ENCODE data around the gene AKNA. TPM values are rescaled to one million over a fixed set of nuclear protein-coding genes. Genes with fewer than 3 reads are reported as not detected.

The AKNA gene
- polyA plus RNA-seq, 1 experiment = 7.0 TPM

DNA sequence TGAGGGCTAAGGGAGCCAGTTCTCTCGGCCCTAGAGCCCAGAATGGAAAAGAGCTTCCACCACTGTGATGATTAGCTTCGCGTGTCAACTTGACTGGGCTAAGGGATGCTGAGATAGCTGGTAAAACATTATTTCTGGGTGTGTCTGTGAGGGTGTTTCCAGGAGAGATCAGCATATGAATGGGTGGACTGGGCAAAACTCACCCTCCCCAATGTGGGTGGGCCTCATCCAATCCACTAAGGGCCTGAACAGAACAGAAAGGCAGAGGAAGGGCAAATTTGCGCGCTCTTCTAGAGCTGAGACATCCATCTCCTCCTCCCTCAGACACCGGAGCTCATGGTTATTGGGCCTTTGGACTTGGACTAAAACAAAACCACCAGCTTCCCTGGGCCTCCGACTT, 20.9 kb upstream of the AKNA start:
- POLR2A ChIA-PET = no interaction called here
- no peak for DNase-seq (ENCODE audit: low read depth, low spot score)
- Histone ChIP-seq H3K27ac (ENCODE audit: low read depth, low read length) (no peak overlapping the region), H3K27me3 (ENCODE audit: control insufficient read depth, insufficient read depth, low read length) (no peaks in the 10 kb centered on the region), H3K9me3 (ENCODE audit: control insufficient read depth, insufficient read depth, low read length) (no peaks in the 10 kb centered on the region), H3K4me3 (ENCODE audit: low read depth, low read length) (no peak overlapping the region)
- TF ChIP-seq, protein P1, sequence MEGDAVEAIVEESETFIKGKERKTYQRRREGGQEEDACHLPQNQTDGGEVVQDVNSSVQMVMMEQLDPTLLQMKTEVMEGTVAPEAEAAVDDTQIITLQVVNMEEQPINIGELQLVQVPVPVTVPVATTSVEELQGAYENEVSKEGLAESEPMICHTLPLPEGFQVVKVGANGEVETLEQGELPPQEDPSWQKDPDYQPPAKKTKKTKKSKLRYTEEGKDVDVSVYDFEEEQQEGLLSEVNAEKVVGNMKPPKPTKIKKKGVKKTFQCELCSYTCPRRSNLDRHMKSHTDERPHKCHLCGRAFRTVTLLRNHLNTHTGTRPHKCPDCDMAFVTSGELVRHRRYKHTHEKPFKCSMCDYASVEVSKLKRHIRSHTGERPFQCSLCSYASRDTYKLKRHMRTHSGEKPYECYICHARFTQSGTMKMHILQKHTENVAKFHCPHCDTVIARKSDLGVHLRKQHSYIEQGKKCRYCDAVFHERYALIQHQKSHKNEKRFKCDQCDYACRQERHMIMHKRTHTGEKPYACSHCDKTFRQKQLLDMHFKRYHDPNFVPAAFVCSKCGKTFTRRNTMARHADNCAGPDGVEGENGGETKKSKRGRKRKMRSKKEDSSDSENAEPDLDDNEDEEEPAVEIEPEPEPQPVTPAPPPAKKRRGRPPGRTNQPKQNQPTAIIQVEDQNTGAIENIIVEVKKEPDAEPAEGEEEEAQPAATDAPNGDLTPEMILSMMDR (IDR thresholded peaks at IDR 0.05; ENCODE audit: low read depth, low read length) = no peak
- CTCF ChIA-PET = interaction anchor here (0.9 to 1.8 kb wide), 5 partner anchors 9 to 606 kb away, joined by 3 to 11 read pairs (median 8); no protein-coding TSS in a partner anchor

GRCh38 chr9:114407889-114408288, 20.1 kb upstream of the AKNA start:
- ChIA-PET CTCF (interaction anchor here (0.9 to 5.5 kb wide), 6 partner anchors 10 to 607 kb away, joined by 5 to 177 read pairs (median 10); no protein-coding TSS in a partner anchor), POLR2A (no interaction called here)
- Histone ChIP-seq H3K27me3 (ENCODE audit: control insufficient read depth, insufficient read depth, low read length) (no peaks in the 10 kb centered on the region), H3K9me3 (ENCODE audit: control insufficient read depth, insufficient read depth, low read length) (no peaks in the 10 kb centered on the region), H3K27ac (ENCODE audit: low read depth, low read length) (no peak overlapping the region), H3K4me3 (ENCODE audit: low read depth, low read length) (no peak overlapping the region)
- DNase-seq (ENCODE audit: low read depth, low spot score) = no peak
- TF ChIP-seq, protein P1 (IDR thresholded peaks at IDR 0.05; ENCODE audit: low read depth, low read length) = no peak

DNA sequence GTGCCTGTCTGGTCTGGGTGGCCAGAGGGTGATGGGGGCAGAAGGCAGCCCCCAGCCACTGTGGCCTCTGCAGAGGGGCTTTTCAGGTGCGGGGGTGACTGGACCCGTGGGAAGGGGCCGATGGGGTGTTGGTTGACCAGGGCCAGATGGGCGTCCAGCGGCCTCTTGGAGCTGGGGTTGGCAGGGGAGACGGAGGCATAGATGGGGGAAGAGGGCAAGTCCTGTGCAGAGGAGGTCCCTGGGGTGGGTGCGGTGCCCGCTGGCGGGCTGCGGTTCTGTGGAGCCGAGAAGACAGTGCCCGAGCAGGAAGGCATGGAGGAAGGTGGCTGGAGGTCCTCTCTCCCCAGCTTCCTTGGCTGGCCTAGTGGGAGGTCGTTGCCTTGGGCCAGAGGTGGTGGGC, 18.7 kb upstream of the AKNA start:
- no peaks in the 10 kb centered on the region for H3K27me3 ChIP-seq (ENCODE audit: control insufficient read depth, insufficient read depth, low read length)
- no peak for DNase-seq (ENCODE audit: low read depth, low spot score)
- H3K4me3 ChIP-seq (ENCODE audit: low read depth, low read length) = no peak overlapping the region
- POLR2A ChIA-PET = interaction anchor here (0.5 kb wide), 1 partner anchor 1945 kb away, joined by 4 read pairs; no protein-coding TSS in a partner anchor
- no peak overlapping the region for H3K27ac ChIP-seq (ENCODE audit: low read depth, low read length)
- TF ChIP-seq, protein P1 (IDR thresholded peaks at IDR 0.05; ENCODE audit: low read depth, low read length) = no peak
- CTCF ChIA-PET = interaction anchor here (0.6 to 5.5 kb wide), 32 partner anchors 8 to 1849 kb away, joined by 3 to 177 read pairs (median 5); partner anchors contain the start of gene TEX53
- no peaks in the 10 kb centered on the region for H3K9me3 ChIP-seq (ENCODE audit: control insufficient read depth, insufficient read depth, low read length)

DNA sequence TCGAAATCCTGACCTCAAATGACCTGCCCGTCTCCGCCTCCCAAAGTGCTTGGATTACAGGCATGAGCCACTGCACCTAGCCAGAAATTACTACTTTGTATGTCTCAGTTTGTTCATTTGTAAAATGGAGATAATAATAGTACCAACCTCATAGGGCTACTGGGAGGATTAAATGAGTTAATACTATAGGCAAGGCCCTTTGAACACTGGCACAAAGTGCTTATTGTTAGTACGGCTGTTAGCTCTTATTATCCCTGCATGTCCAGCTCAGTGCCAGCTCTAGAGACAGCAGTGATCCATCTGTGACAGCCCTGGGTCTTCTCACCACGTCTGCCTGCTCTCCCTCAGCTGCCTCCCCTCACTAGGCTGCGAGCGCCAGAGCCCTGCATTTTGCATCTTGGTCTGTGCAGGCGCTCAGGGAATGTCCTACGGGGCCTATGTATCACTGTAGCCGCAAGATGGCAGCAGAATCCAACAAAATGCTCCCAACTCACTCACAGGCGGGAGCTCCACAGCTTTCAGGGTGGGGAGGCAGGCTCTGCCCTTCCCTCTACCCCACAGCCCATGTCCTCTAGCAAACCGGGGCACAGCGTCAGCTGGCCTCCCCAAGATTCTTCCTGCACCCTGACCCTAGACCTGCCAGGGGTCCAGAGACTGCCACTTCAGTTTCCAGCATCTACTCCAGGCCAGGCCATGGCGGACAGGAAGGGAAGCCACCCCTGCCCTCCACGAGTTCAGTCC, 17.7 kb upstream of the AKNA start:
- DNase-seq (ENCODE audit: low read depth, low spot score) = no peak
- no peaks in the 10 kb centered on the region for H3K27me3 ChIP-seq (ENCODE audit: control insufficient read depth, insufficient read depth, low read length)
- CTCF ChIA-PET = interaction anchor here (0.6 to 5.5 kb wide), 60 partner anchors 9 to 1850 kb away, joined by 3 to 177 read pairs (median 4); partner anchors contain the start of genes AKNA, ATP6V1G1 and TEX53
- no peak overlapping the region for H3K27ac ChIP-seq (ENCODE audit: low read depth, low read length)
- H3K9me3 ChIP-seq (ENCODE audit: control insufficient read depth, insufficient read depth, low read length) = no peaks in the 10 kb centered on the region
- POLR2A ChIA-PET = interaction anchor here (1.3 kb wide), 1 partner anchor 248 kb away, joined by 4 read pairs; no protein-coding TSS in a partner anchor
- TF ChIP-seq, protein P1 (IDR thresholded peaks at IDR 0.05; ENCODE audit: low read depth, low read length) = peak; percentile 87
- H3K4me3 ChIP-seq (ENCODE audit: low read depth, low read length) = no peak overlapping the region

DNA sequence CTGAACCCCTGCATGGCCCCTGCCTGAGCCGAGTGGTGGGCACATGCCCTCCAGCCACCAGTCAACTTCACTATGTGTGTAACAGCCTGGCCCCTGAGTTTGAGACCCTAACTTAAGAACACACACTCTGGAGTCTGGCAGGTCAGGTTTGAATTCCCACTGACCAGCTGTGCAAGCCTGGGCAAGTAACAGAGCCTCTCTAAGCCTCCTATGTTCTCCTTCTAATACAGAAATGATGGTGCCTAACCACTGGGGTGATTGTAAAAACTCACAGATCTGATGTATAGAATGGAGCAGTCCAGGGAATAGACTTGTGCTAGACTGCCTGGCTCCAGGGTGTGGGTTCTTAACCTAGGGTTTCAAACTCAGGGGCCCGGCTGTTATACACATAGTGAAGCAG, 16.7 kb upstream of the AKNA start:
- CTCF ChIA-PET = interaction anchor here (0.6 to 5.5 kb wide), 16 partner anchors 8 to 899 kb away, joined by 3 to 177 read pairs (median 9); no protein-coding TSS in a partner anchor
- no peaks in the 10 kb centered on the region for H3K9me3 ChIP-seq (ENCODE audit: control insufficient read depth, insufficient read depth, low read length)

More for the DNA sequence above, 16.7 kb upstream of the AKNA start:
- DNase-seq (ENCODE audit: low read depth, low spot score) = no peak
- TF ChIP-seq, protein P1 (IDR thresholded peaks at IDR 0.05; ENCODE audit: low read depth, low read length) = no peak
- Histone ChIP-seq H3K27me3 (ENCODE audit: control insufficient read depth, insufficient read depth, low read length) (no peaks in the 10 kb centered on the region), H3K4me3 (ENCODE audit: low read depth, low read length) (no peak overlapping the region), H3K27ac (ENCODE audit: low read depth, low read length) (peak overlapping the region; percentile 11)
- POLR2A ChIA-PET = interaction anchor here (0.7 kb wide), 1 partner anchor 593 kb away, joined by 6 read pairs; no protein-coding TSS in a partner anchor

Data from AG04450 (cell line).